Stimulated activated CD8-positive, alpha-beta memory T cell treated with anti-CD3 and anti-CD28 coated beads, Interleukin-12 subunit alpha, Interleukin-12 subunit beta, amount 100 ng/mL, for 24 hours (primary cell): ENCODE results near the gene MAP3K15.

Experiments
- DNase-seq: peaks from one replicate; pipeline ENCODE4 v3.0.0-alpha.2; 2020; ENCODE audit errors: extremely low read depth

The MAP3K15 gene

GRCh38 chrX:19514791-19515614 is at the start of gene MAP3K15:
Gene MAP3K15, minus strand, starts transcription at chrX:19515508. Its CDS starts 247 bp downstream, at chrX:19515261.
- no peak for DNase-seq

GRCh38 chrX:19564606-19565005 is 49.3 kb upstream of the MAP3K15 start:
- DNase-seq: no peak

- no peak for DNase-seq
Observed at GRCh38 chrX:19563746-19564145, 48.4 kb upstream of the MAP3K15 start.

- no peak for DNase-seq
Observed at GRCh38 chrX:19563327-19563726, 48.0 kb upstream of the MAP3K15 start.

- no peak for DNase-seq
Observed at GRCh38 chrX:19560611-19561010, 45.3 kb upstream of the MAP3K15 start.

GRCh38 chrX:19557822-19558221 is 42.5 kb upstream of the MAP3K15 start:
- DNase-seq: no peak

- DNase-seq: no peak
Observed at GRCh38 chrX:19556202-19556601, 40.9 kb upstream of the MAP3K15 start.

GRCh38 chrX:19555683-19556082 is 40.4 kb upstream of the MAP3K15 start:
- DNase-seq: no peak

GRCh38 chrX:19555236-19555635 is 39.9 kb upstream of the MAP3K15 start:
- DNase-seq: no peak

GRCh38 chrX:19554786-19555185 is 39.5 kb upstream of the MAP3K15 start:
- no peak for DNase-seq

- no peak for DNase-seq
Observed at GRCh38 chrX:19552793-19553192, 37.5 kb upstream of the MAP3K15 start.

GRCh38 chrX:19549838-19550237 is 34.5 kb upstream of the MAP3K15 start:
- DNase-seq: no peak

GRCh38 chrX:19548934-19549333 is 33.6 kb upstream of the MAP3K15 start:
- no peak for DNase-seq

- DNase-seq: no peak
Observed at GRCh38 chrX:19548279-19548678, 33.0 kb upstream of the MAP3K15 start.

- no peak for DNase-seq
Observed at GRCh38 chrX:19545651-19546050, 30.3 kb upstream of the MAP3K15 start.

GRCh38 chrX:19544693-19545305 is 29.5 kb upstream of the MAP3K15 start:
- DNase-seq: no peak

GRCh38 chrX:19543951-19544381 is 28.7 kb upstream of the MAP3K15 start:
- no peak for DNase-seq

- no peak for DNase-seq
Observed at GRCh38 chrX:19543020-19543715, 27.9 kb upstream of the MAP3K15 start.

- no peak for DNase-seq
Observed at GRCh38 chrX:19541931-19542330, 26.6 kb upstream of the MAP3K15 start.

GRCh38 chrX:19541196-19541595 is 25.9 kb upstream of the MAP3K15 start:
- DNase-seq: no peak

GRCh38 chrX:19540076-19540475 is 24.8 kb upstream of the MAP3K15 start:
- no peak for DNase-seq

GRCh38 chrX:19539665-19540064 is 24.4 kb upstream of the MAP3K15 start:
- no peak for DNase-seq

- no peak for DNase-seq
Observed at GRCh38 chrX:19535476-19535875, 20.2 kb upstream of the MAP3K15 start.
